Measurements from ENCODE around the gene SAP30BP. TPM values are rescaled to one million over a fixed set of nuclear protein-coding genes. Genes with fewer than 3 reads are reported as not detected.

The SAP30BP gene
- total RNA-seq, 5 donors from 2014 or later (not counting 1 experiment from before 2014, with no cell fraction given): 124 to 191 (median 128) TPM

- no peak overlapping the region for H3K27ac ChIP-seq (ENCODE audit: low read length)
- no peaks in the 10 kb centered on the region for H3K4me1 ChIP-seq (ENCODE audit: control insufficient read depth in 1 of 2, extremely low read depth in 1 of 2, insufficient read depth in 2 of 2, low read length in 2 of 2)
- H3K36me3 ChIP-seq (ENCODE audit: control insufficient read depth in 2 of 2, extremely low read depth in 1 of 2, insufficient read depth in 1 of 2, low read length in 1 of 2): peaks cover 10 to 30% of the 10 kb centered on the region in 2 donors
- DNase-seq: no peak
- Mint-ChIP-seq H3K4me1 (peaks cover 0 to 6% (median 0%) of the 10 kb centered on the region in 3 donors), H3K4me3 (no peak overlapping the region), H3K27me3 (no peaks in the 10 kb centered on the region), H3K9me3 (no peaks in the 10 kb centered on the region), H3K27ac (no peak overlapping the region), H3K36me3 (no peaks in the 10 kb centered on the region)
- 88% methylated on average over 12 of the region's 15 CpGs for WGBS (ENCODE audit: insufficient coverage)
- no peaks in the 10 kb centered on the region for H3K9me3 ChIP-seq
- H3K4me3 ChIP-seq (ENCODE audit: control insufficient read depth in 1 of 2, extremely low read depth in 1 of 2, low read length in 1 of 2): no peak overlapping the region
- H3K27me3 ChIP-seq (replicated peaks in 1 of 2; ENCODE audit: control insufficient read depth in 2 of 2, extremely low read depth in 1 of 2, insufficient read depth in 2 of 2, low read length in 1 of 2): peaks cover 0 to 7% of the 10 kb centered on the region in 2 experiments
- ChIA-PET CTCF (no interaction called here), POLR2A (no interaction called here)
- ATAC-seq (replicated peaks in 1 of 4): no peak
Measured at GRCh38 chr17:75622771-75623273, 44.3 kb upstream of the SAP30BP start.

DNA sequence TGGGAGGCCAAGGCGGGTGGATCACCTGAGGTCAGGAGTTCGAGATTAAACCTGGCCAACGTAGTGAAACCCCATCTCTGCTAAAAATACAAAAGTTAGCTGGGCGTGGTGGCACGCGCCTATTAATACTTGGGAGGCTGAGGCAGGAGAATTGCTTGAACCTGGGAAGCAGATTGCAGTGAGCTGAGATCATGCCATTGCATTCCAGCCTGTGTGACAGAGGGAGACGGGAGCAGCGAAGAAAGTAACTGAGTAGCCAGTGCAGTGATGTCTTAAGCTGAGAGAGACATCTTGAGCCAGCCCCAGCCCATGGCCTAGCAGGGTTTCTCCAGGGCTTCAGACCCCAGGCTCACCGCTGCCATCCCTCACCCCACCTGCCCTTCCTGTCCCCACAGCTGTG, 43.8 kb upstream of the SAP30BP start:
- peaks cover 0 to 6% (median 0%) of the 10 kb centered on the region in 3 donors for H3K4me1 Mint-ChIP-seq
- DNase-seq: no peak

GRCh38 chr17:75624021-75624420, 43.1 kb upstream of the SAP30BP start:
- POLR2A ChIA-PET: no interaction called here

More for the DNA sequence above, 43.8 kb upstream of the SAP30BP start:
- H3K27me3 Mint-ChIP-seq: no peaks in the 10 kb centered on the region
- H3K4me3 ChIP-seq (ENCODE audit: control insufficient read depth in 1 of 2, extremely low read depth in 1 of 2, low read length in 1 of 2): no peak overlapping the region
- ATAC-seq (replicated peaks in 1 of 4): no peak
- no peaks in the 10 kb centered on the region for H3K4me1 ChIP-seq (ENCODE audit: control insufficient read depth in 1 of 2, extremely low read depth in 1 of 2, insufficient read depth in 2 of 2, low read length in 2 of 2)
- ChIA-PET POLR2A (no interaction called here), CTCF (no interaction called here)
- WGBS (ENCODE audit: insufficient coverage): 97% methylated on average over 5 of the region's 9 CpGs
- no peak overlapping the region for H3K27ac Mint-ChIP-seq
- no peak overlapping the region for H3K27ac ChIP-seq (ENCODE audit: low read length)
- no peaks in the 10 kb centered on the region for H3K9me3 Mint-ChIP-seq
- no peaks in the 10 kb centered on the region for H3K36me3 Mint-ChIP-seq
- no peak overlapping the region for H3K4me3 Mint-ChIP-seq
- H3K27me3 ChIP-seq (replicated peaks in 1 of 2; ENCODE audit: control insufficient read depth in 2 of 2, extremely low read depth in 1 of 2, insufficient read depth in 2 of 2, low read length in 1 of 2): peaks cover 0 to 3% of the 10 kb centered on the region in 2 experiments
- peaks cover 10 to 30% of the 10 kb centered on the region in 2 donors for H3K36me3 ChIP-seq (ENCODE audit: control insufficient read depth in 2 of 2, extremely low read depth in 1 of 2, insufficient read depth in 1 of 2, low read length in 1 of 2)
- H3K9me3 ChIP-seq: no peaks in the 10 kb centered on the region

DNA sequence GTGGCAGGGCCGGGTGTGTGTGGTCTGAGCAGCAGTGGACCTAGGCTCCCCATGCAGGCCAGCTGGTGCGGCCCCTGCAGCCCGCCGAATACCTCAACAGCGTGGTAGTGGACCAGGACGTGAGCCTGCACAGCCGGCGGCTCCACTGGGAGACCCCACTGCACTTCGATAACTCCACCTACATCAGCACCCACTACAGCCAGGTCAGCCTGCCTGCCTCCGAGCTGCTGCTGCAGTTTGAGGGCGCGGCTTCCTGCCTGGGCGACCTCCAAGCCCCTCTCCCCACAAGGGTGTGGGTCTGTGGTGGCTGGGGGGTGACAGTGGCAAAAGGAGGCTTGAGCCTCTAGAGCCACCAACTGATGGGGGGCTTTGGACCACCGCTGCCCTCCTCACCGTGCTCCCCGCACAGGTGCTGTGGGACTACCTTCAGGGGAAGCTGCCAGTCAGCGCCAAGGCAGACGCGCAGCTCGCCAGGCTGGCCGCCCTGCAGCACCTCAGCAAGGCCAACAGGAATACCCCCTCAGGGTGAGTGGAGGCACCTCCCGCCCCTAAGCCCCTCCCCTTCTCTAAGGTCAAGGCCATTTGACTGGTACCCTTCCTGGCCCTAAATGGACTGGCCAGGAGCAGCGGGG, 42.3 kb upstream of the SAP30BP start:
- H3K27me3 Mint-ChIP-seq: no peaks in the 10 kb centered on the region
- H3K9me3 Mint-ChIP-seq: no peaks in the 10 kb centered on the region
- DNase-seq: no peak
- no peak overlapping the region for H3K27ac Mint-ChIP-seq
- Histone ChIP-seq H3K4me3 (ENCODE audit: control insufficient read depth in 1 of 2, extremely low read depth in 1 of 2, low read length in 1 of 2) (no peak overlapping the region), H3K9me3 (no peaks in the 10 kb centered on the region), H3K27ac (ENCODE audit: low read length) (no peak overlapping the region), H3K27me3 (replicated peaks in 1 of 2; ENCODE audit: control insufficient read depth in 2 of 2, extremely low read depth in 1 of 2, insufficient read depth in 2 of 2, low read length in 1 of 2) (no peaks in the 10 kb centered on the region), H3K4me1 (ENCODE audit: control insufficient read depth in 1 of 2, extremely low read depth in 1 of 2, insufficient read depth in 2 of 2, low read length in 2 of 2) (no peaks in the 10 kb centered on the region), H3K36me3 (ENCODE audit: control insufficient read depth in 2 of 2, extremely low read depth in 1 of 2, insufficient read depth in 1 of 2, low read length in 1 of 2) (peaks cover 15 to 24% of the 10 kb centered on the region in 2 donors)
- no peak for ATAC-seq (replicated peaks in 1 of 4)
- H3K4me3 Mint-ChIP-seq: no peak overlapping the region
- 91% methylated on average over 11 of the region's 23 CpGs for WGBS (ENCODE audit: insufficient coverage)
- H3K36me3 Mint-ChIP-seq: no peaks in the 10 kb centered on the region
- ChIA-PET CTCF (interaction anchor here in 1 of 2 donors (0.6 kb wide), 1 partner anchor 9 kb away, joined by 3 read pairs; no protein-coding TSS in a partner anchor), POLR2A (no interaction called here)
- peaks cover 0 to 6% (median 0%) of the 10 kb centered on the region in 3 donors for H3K4me1 Mint-ChIP-seq

More at GRCh38 chr17:75624021-75624420, 43.1 kb upstream of the SAP30BP start:
- H3K9me3 Mint-ChIP-seq: no peaks in the 10 kb centered on the region
- Histone ChIP-seq H3K27me3 (replicated peaks in 1 of 2; ENCODE audit: control insufficient read depth in 2 of 2, extremely low read depth in 1 of 2, insufficient read depth in 2 of 2, low read length in 1 of 2) (peaks cover 0 to 1% of the 10 kb centered on the region in 2 experiments), H3K9me3 (no peaks in the 10 kb centered on the region), H3K4me3 (ENCODE audit: control insufficient read depth in 1 of 2, extremely low read depth in 1 of 2, low read length in 1 of 2) (no peak overlapping the region), H3K27ac (ENCODE audit: low read length) (no peak overlapping the region), H3K4me1 (ENCODE audit: control insufficient read depth in 1 of 2, extremely low read depth in 1 of 2, insufficient read depth in 2 of 2, low read length in 2 of 2) (no peaks in the 10 kb centered on the region), H3K36me3 (ENCODE audit: control insufficient read depth in 2 of 2, extremely low read depth in 1 of 2, insufficient read depth in 1 of 2, low read length in 1 of 2) (peaks cover 10 to 29% of the 10 kb centered on the region in 2 donors)
- H3K4me1 Mint-ChIP-seq: peaks cover 0 to 6% (median 0%) of the 10 kb centered on the region in 3 donors
- WGBS (ENCODE audit: insufficient coverage): 80% methylated on average over 1 of the region's 12 CpGs
- H3K27ac Mint-ChIP-seq: no peak overlapping the region
- H3K27me3 Mint-ChIP-seq: no peaks in the 10 kb centered on the region
- ATAC-seq (replicated peaks in 1 of 4) (no peak), DNase-seq (no peak)
- CTCF ChIA-PET: no interaction called here
- H3K4me3 Mint-ChIP-seq: no peak overlapping the region
- H3K36me3 Mint-ChIP-seq: no peaks in the 10 kb centered on the region

DNA sequence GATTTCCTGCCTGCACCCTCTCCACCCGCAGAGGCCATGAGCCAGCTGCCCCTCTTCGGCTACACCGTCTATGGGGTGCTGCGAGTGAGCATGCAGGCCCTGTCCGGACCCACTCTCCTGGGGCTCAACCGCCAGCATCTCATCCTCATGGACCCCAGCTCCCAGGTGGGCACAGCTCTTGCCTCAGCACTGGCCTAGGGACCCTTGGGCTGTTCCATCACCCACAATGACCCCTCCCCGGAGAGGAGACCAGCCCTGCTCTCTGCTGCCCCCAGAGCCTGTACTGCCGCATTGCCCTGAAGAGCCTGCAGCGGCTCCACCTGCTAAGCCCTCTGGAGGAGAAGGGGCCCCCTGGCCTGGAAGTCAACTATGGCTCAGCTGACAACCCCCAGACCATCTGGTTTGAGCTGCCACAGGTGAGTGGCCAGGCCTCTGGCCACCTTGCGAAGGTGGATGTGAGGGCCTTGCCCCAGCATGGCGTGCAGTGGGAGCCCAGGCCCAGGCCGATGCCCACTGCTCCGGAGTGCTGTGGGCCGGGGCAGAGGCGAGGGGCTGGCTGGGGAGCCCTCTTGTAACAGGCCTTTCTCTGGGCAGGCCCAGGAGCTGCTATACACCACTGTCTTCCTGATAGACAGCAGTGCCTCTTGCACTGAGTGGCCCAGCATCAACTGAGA, 41.2 kb upstream of the SAP30BP start:
- peaks cover 15 to 25% of the 10 kb centered on the region in 2 donors for H3K36me3 ChIP-seq (ENCODE audit: control insufficient read depth in 2 of 2, extremely low read depth in 1 of 2, insufficient read depth in 1 of 2, low read length in 1 of 2)
- ChIA-PET CTCF (no interaction called here), POLR2A (no interaction called here)
- H3K27me3 ChIP-seq (replicated peaks in 1 of 2; ENCODE audit: control insufficient read depth in 2 of 2, extremely low read depth in 1 of 2, insufficient read depth in 2 of 2, low read length in 1 of 2): no peaks in the 10 kb centered on the region
- H3K9me3 Mint-ChIP-seq: no peaks in the 10 kb centered on the region
- no peaks in the 10 kb centered on the region for H3K9me3 ChIP-seq
- no peak overlapping the region for H3K4me3 Mint-ChIP-seq
- no peak overlapping the region for H3K27ac Mint-ChIP-seq
- DNase-seq (peak in 5 of 35 experiments; percentile 12 to 22 (median 17)), ATAC-seq (replicated peaks in 1 of 4) (peak; percentile 37 to 62 (median 56))
- no peaks in the 10 kb centered on the region for H3K36me3 Mint-ChIP-seq
- H3K4me3 ChIP-seq (ENCODE audit: control insufficient read depth in 1 of 2, extremely low read depth in 1 of 2, low read length in 1 of 2): no peak overlapping the region
- H3K27me3 Mint-ChIP-seq: no peaks in the 10 kb centered on the region
- H3K4me1 ChIP-seq (ENCODE audit: control insufficient read depth in 1 of 2, extremely low read depth in 1 of 2, insufficient read depth in 2 of 2, low read length in 2 of 2): no peaks in the 10 kb centered on the region
- H3K4me1 Mint-ChIP-seq: peaks cover 0 to 6% (median 0%) of the 10 kb centered on the region in 3 donors
- no peak overlapping the region for H3K27ac ChIP-seq (ENCODE audit: low read length)
- 98% methylated on average over 13 of the region's 15 CpGs for WGBS (ENCODE audit: insufficient coverage)

DNA sequence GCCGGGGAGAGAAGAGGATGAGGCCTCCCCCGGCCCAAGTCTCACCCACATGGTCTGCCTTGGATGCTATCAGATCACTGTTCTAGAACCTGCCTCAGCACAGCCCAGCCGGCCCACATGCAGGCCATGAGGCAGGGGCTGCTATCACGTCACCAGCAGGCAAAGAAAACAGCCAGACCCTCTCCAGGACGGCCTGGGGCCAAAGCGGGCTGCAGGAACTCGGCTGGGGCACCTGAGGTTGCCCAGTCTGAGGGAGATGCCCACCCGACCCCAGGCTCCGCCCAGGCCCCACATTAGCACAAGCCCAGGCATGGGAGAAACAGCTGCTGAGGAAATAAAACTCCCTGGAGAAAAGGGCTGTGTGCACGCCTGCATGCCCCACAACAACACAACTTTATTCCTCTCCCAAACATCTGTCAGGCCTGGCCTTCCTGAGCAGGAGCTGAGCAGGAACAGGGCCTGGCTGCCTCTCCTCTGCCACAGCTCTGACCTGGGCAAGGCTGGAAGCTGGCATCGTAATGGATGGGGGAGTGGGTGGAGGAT, 40.6 kb upstream of the SAP30BP start:
- Histone ChIP-seq H3K27ac (ENCODE audit: low read length) (no peak overlapping the region), H3K36me3 (ENCODE audit: control insufficient read depth in 2 of 2, extremely low read depth in 1 of 2, insufficient read depth in 1 of 2, low read length in 1 of 2) (peaks cover 15 to 25% of the 10 kb centered on the region in 2 donors), H3K4me3 (ENCODE audit: control insufficient read depth in 1 of 2, extremely low read depth in 1 of 2, low read length in 1 of 2) (no peak overlapping the region), H3K27me3 (replicated peaks in 1 of 2; ENCODE audit: control insufficient read depth in 2 of 2, extremely low read depth in 1 of 2, insufficient read depth in 2 of 2, low read length in 1 of 2) (no peaks in the 10 kb centered on the region), H3K4me1 (ENCODE audit: control insufficient read depth in 1 of 2, extremely low read depth in 1 of 2, insufficient read depth in 2 of 2, low read length in 2 of 2) (no peaks in the 10 kb centered on the region), H3K9me3 (no peaks in the 10 kb centered on the region)
- H3K4me3 Mint-ChIP-seq: no peak overlapping the region
- 93% methylated on average over 7 of the region's 11 CpGs for WGBS (ENCODE audit: insufficient coverage)
- peaks cover 0 to 6% (median 0%) of the 10 kb centered on the region in 3 donors for H3K4me1 Mint-ChIP-seq
- H3K27me3 Mint-ChIP-seq: no peaks in the 10 kb centered on the region
- H3K9me3 Mint-ChIP-seq: no peaks in the 10 kb centered on the region
- no peak for DNase-seq
- ATAC-seq (replicated peaks in 1 of 4): no peak
- H3K36me3 Mint-ChIP-seq: no peaks in the 10 kb centered on the region
- ChIA-PET CTCF (no interaction called here), POLR2A (no interaction called here)
- H3K27ac Mint-ChIP-seq: no peak overlapping the region

Measured in T-cell (primary cell).